Activated naive CD8-positive, alpha-beta T cell treated with anti-CD3 and anti-CD28 coated beads for 36 hours (primary cell): ENCODE data around the gene ARHGEF25. TPM values are rescaled to one million over a fixed set of nuclear protein-coding genes. Genes with fewer than 3 reads are reported as not detected.
"Not testable (repeated sequence)": the region's sequence is repeated elsewhere in the genome, so short reads cannot be mapped to it uniquely, and the experiment has no call there.

Source experiments
- DNase-seq: peaks from one replicate; pipeline ENCODE4 v3.0.0; 2021
- H3K27ac Mint-ChIP-seq: one replicate; pipeline ENCODE4 v1.8.0; 2022; ENCODE audit warnings: mild to moderate bottlenecking, moderate library complexity, mixed read lengths
- H3K27me3 Mint-ChIP-seq: one replicate; pipeline ENCODE4 v1.8.0; 2022; ENCODE audit warnings: mild to moderate bottlenecking, mixed read lengths
- H3K36me3 Mint-ChIP-seq: one replicate; pipeline ENCODE4 v1.8.0; 2021; ENCODE audit warnings: mild to moderate bottlenecking, mixed read lengths
- H3K4me1 Mint-ChIP-seq: one replicate; pipeline ENCODE4 v1.8.0; 2021; ENCODE audit warnings: mixed read lengths
- H3K4me3 Mint-ChIP-seq: one replicate; pipeline ENCODE4 v1.8.0; 2022; ENCODE audit warnings: mild to moderate bottlenecking, moderate library complexity, mixed read lengths
- H3K9me3 Mint-ChIP-seq: one replicate; pipeline ENCODE4 v1.8.0; 2022; ENCODE audit warnings: mixed read lengths
- total RNA-seq, 2 experiments: library from RNA; stranded (reverse); gene quantifications; one replicate each; pipeline ENCODE4 v1.2.3, GENCODE V29; 2021

ARHGEF25 gene
- total RNA-seq, 2 experiments from 2014 or later = 1.9 to 2.2 TPM

- DNase-seq = no peak
- Mint-ChIP-seq H3K27me3 (peaks cover 5% of the 10 kb centered on the region), H3K4me1 (peaks cover 4% of the 10 kb centered on the region), H3K27ac (no peak overlapping the region), H3K4me3 (no peak overlapping the region), H3K9me3 (no peaks in the 10 kb centered on the region), H3K36me3 (no peaks in the 10 kb centered on the region)
Measured at GRCh38 chr12:57580466-57580795, 30.8 kb upstream of the ARHGEF25 start.

DNA sequence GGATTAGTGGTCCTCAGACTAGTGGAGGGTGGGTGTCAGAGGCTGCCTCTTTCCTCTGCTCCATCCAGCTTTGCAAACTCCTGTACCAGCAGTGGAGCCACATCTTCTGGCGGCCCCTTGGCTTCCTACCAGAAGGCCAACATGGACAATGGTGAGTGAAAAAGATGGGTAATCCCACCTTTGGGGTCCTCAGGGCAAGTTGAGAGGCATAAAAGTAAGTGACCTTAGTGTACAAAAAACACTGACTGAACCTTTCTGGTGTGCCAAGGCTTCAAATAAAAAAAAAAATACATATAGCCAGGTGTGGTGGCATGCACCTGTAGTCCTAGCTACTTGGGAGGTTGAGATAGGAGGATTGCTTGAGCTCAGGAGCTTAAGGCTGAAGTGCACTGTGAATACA is 29.4 kb upstream of the ARHGEF25 start:
- Mint-ChIP-seq H3K4me3 (no peak overlapping the region), H3K36me3 (no peaks in the 10 kb centered on the region), H3K27me3 (peaks cover 5% of the 10 kb centered on the region), H3K9me3 (no peaks in the 10 kb centered on the region), H3K27ac (no peak overlapping the region), H3K4me1 (peaks cover 4% of the 10 kb centered on the region)
- DNase-seq = no peak

DNA sequence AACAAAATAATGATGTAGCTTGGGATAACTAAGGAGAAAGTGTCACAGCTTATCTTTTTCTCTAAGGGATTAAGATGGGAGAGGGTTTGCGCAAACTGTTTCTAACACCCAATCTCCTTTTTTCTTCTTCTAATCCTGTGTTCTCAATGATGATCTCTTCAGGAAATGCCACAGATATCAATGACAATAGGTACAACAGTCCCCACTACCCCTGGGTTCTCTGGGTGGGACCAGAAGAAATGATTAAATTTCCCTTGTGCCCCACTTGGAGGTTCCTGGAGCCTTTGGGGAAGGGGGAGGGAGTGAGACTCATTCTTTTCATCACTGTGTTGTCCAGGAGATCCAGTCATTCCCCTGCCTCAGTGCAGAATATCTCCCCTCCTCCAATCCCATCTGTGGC is 28.8 kb upstream of the ARHGEF25 start:
- H3K27ac Mint-ChIP-seq = no peak overlapping the region
- no peaks in the 10 kb centered on the region for H3K36me3 Mint-ChIP-seq

GRCh38 chr12:57583008-57583831 is 28.0 kb upstream of the ARHGEF25 start:
- no peak overlapping the region for H3K4me3 Mint-ChIP-seq
- peaks cover 5% of the 10 kb centered on the region for H3K27me3 Mint-ChIP-seq
- DNase-seq = peak; percentile 66
- peaks cover 4% of the 10 kb centered on the region for H3K4me1 Mint-ChIP-seq
- H3K9me3 Mint-ChIP-seq = no peaks in the 10 kb centered on the region
- no peak overlapping the region for H3K27ac Mint-ChIP-seq
- no peaks in the 10 kb centered on the region for H3K36me3 Mint-ChIP-seq

More for the DNA sequence above, 28.8 kb upstream of the ARHGEF25 start:
- peaks cover 5% of the 10 kb centered on the region for H3K27me3 Mint-ChIP-seq
- DNase-seq = no peak
- H3K4me3 Mint-ChIP-seq = no peak overlapping the region
- no peaks in the 10 kb centered on the region for H3K9me3 Mint-ChIP-seq
- peaks cover 4% of the 10 kb centered on the region for H3K4me1 Mint-ChIP-seq

DNA sequence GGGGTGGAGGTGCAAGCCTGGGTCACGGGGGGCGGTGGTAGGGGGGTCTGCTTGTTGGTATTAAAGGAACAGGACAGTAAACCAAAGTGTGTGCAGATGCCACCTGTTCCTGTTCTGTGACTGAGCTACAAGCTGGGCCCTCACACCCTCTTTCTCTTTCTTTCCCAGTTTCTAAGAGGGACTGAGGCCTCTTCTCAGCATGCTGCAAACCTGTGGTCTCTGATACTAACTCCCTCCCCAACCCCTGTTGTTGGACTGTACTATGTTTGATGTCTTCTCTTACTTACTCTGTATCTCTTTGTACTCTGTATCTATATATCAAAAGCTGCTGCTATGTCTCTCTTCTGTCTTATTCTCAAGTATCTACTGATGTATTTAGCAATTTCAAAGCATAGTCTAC is 27.2 kb upstream of the ARHGEF25 start:
- Mint-ChIP-seq H3K36me3 (no peaks in the 10 kb centered on the region), H3K27ac (no peak overlapping the region), H3K9me3 (no peaks in the 10 kb centered on the region), H3K27me3 (peaks cover 5% of the 10 kb centered on the region), H3K4me1 (peaks cover 4% of the 10 kb centered on the region), H3K4me3 (no peak overlapping the region)
- DNase-seq = no peak

GRCh38 chr12:57584690-57585089 is 26.5 kb upstream of the ARHGEF25 start:
- H3K27me3 Mint-ChIP-seq = peaks cover 5% of the 10 kb centered on the region
- peaks cover 4% of the 10 kb centered on the region for H3K4me1 Mint-ChIP-seq
- no peak for DNase-seq
- H3K27ac Mint-ChIP-seq = no peak overlapping the region
- H3K9me3 Mint-ChIP-seq = no peaks in the 10 kb centered on the region
- H3K36me3 Mint-ChIP-seq = no peaks in the 10 kb centered on the region
- no peak overlapping the region for H3K4me3 Mint-ChIP-seq

DNA sequence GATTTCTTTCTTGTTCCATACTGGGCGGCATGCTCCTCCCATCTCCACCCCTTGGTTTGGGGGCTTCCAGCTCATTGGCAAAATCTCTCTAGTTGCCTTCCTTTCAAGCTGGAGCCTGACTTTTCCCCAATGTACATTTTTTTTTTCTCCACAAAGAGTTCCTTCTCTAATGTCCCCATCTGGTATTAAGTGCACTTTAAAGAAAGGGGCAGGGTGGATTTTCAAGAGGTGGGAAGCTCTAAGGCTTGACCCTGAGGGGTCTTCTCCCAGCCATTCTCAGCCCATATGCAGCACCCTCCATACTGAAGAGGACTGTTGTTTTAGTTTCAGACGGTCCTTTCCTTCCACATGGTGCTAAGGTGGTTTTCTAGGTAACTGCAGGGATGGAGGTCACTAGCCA is 26.1 kb upstream of the ARHGEF25 start:
- no peak overlapping the region for H3K27ac Mint-ChIP-seq
- DNase-seq = no peak
- peaks cover 4% of the 10 kb centered on the region for H3K4me1 Mint-ChIP-seq
- H3K27me3 Mint-ChIP-seq = peaks cover 5% of the 10 kb centered on the region
- no peak overlapping the region for H3K4me3 Mint-ChIP-seq
- H3K9me3 Mint-ChIP-seq = no peaks in the 10 kb centered on the region
- H3K36me3 Mint-ChIP-seq = no peaks in the 10 kb centered on the region

DNA sequence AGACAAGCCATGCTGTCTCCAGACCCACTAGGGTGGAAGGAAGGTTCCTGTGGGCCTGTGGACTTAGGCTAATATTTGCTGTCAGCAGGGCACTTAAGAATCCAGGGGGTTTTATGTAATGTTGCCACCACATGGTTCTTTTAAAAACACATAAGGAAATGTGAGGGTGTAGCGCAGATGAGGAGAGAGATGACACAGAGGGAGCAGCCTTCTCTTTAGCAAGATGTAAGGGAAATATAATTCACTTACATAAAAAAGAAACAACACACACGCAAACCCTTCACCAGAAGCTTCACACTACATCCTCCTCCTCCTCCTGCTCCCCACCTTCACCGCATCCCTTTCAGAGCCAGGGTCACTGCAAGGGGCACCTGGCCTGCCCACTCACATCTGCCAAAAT is 25.1 kb upstream of the ARHGEF25 start:
- H3K36me3 Mint-ChIP-seq = no peaks in the 10 kb centered on the region
- no peaks in the 10 kb centered on the region for H3K9me3 Mint-ChIP-seq
- peaks cover 5% of the 10 kb centered on the region for H3K27me3 Mint-ChIP-seq
- H3K27ac Mint-ChIP-seq = no peak overlapping the region
- no peak for DNase-seq
- no peak overlapping the region for H3K4me3 Mint-ChIP-seq
- H3K4me1 Mint-ChIP-seq = peaks cover 9% of the 10 kb centered on the region

- Mint-ChIP-seq H3K36me3 (no peaks in the 10 kb centered on the region), H3K27ac (no peak overlapping the region), H3K9me3 (no peaks in the 10 kb centered on the region), H3K4me1 (peaks cover 11% of the 10 kb centered on the region), H3K27me3 (peaks cover 5% of the 10 kb centered on the region), H3K4me3 (no peak overlapping the region)
- DNase-seq = no peak
Measured at GRCh38 chr12:57586832-57587429, 24.3 kb upstream of the ARHGEF25 start.

DNA sequence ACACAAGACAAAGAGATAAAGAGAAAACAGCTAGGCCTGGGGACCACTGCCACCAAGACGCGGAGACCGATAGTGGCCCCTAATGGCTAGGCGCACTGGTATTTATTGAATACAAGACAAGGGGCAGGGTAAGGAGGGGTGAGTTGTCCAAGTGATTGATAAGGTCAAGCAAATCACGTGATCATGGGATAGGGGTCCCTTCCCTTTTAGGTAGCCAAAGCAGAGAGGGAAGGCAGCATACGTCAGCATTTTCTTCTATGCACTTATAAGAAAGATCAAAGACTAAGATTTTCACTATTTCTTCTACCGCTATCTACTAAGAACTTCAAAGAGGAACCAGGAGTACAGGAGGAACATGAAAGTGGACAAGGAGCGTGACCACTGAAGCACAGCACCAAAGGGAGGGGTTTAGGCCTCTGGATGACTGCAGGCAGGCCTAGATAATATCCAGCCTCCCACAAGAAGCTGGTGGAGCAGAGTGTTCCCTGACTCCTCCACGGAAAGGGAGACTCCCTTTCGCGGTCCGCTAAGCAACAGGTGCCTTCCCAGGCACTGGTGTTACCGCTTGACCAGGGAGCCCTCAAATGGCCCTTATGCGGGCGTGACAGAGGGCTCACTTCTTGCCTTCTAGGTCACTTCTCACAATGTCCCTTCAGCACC is 22.2 kb upstream of the ARHGEF25 start:
- not testable (repeated sequence) for H3K4me3 Mint-ChIP-seq, DNase-seq, H3K9me3 Mint-ChIP-seq, H3K27ac Mint-ChIP-seq, H3K36me3 Mint-ChIP-seq, H3K27me3 Mint-ChIP-seq
- H3K4me1 Mint-ChIP-seq = peaks cover 18% of the 10 kb centered on the region

DNA sequence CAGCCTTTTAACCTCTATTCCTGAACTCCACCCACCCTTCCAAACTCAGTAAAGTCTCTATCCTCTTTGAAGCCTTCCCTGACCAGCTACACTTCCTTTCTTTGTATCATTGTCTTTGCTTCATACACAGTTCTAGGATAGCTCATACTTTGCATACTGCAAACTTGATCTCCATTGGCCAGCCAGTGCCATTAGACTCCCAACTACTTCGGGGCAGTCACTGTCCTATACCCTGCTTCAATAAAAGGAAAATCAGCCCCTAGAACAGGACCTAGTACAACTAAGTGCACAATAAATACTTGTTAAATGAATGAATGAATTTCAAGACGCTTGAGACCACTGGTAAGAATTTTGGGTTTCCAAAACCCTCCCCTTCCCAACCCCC is 20.8 kb upstream of the ARHGEF25 start:
- H3K36me3 Mint-ChIP-seq = peaks cover 3% of the 10 kb centered on the region
- peaks cover 18% of the 10 kb centered on the region for H3K4me1 Mint-ChIP-seq
- no peak for DNase-seq
- H3K9me3 Mint-ChIP-seq = no peaks in the 10 kb centered on the region
- peak overlapping the region; percentile 73 for H3K27ac Mint-ChIP-seq
- H3K4me3 Mint-ChIP-seq = peak overlapping the region; percentile 85
- H3K27me3 Mint-ChIP-seq = no peaks in the 10 kb centered on the region

GRCh38 chr12:57590864-57591781 is 20.1 kb upstream of the ARHGEF25 start, which contains the start of gene PIP4K2C:
TSS of gene PIP4K2C (plus strand) at chr12:57591192. CDS start at chr12:57591290, 98 bp downstream.
- Mint-ChIP-seq H3K4me1 (peaks cover 18% of the 10 kb centered on the region), H3K27me3 (no peaks in the 10 kb centered on the region), H3K9me3 (no peaks in the 10 kb centered on the region), H3K27ac (peak within 1 kb of the TSS; percentile 73), H3K4me3 (peak within 1 kb of the TSS; percentile 85), H3K36me3 (peaks cover 3% of the 10 kb centered on the region)
- DNase-seq = peak; percentile 87

DNA sequence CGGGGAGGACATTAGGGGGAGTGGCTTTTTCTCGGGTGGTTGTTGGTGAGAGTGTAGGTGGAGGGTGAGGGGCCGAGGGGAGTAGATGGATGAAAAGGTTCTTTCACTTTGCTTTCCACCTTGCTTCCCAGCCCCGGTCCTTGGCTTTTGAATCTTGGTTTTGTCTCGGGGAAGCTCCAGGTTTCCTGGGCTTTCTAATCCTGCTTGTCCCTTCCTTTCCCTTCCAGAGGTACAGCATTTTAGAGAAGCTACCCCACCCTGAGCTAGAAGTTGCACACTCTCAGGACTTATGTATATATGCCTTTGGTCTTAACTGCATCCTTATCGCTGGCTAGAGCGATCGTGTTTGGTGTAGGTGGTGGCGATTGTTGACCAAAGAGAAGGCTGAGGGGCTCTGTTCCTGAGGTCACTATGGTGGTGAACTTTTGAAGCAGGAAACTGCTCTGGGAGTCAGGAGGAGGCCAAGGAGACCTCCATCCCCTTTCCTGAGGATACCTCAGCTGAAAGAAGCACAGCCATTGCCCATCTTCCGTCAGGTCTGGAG is 19.4 kb upstream of the ARHGEF25 start:
- Mint-ChIP-seq H3K36me3 (peaks cover 3% of the 10 kb centered on the region), H3K27ac (peak overlapping the region; percentile 49), H3K9me3 (no peaks in the 10 kb centered on the region)

GRCh38 chr12:57592551-57593165 is 18.6 kb upstream of the ARHGEF25 start:
- H3K4me1 Mint-ChIP-seq = peaks cover 18% of the 10 kb centered on the region
- H3K9me3 Mint-ChIP-seq = no peaks in the 10 kb centered on the region
- H3K27ac Mint-ChIP-seq = no peak overlapping the region
- H3K4me3 Mint-ChIP-seq = peak overlapping the region; percentile 85
- no peaks in the 10 kb centered on the region for H3K27me3 Mint-ChIP-seq
- H3K36me3 Mint-ChIP-seq = peaks cover 4% of the 10 kb centered on the region
- no peak for DNase-seq

More for the DNA sequence above, 19.4 kb upstream of the ARHGEF25 start:
- H3K4me3 Mint-ChIP-seq = peak overlapping the region; percentile 85
- no peaks in the 10 kb centered on the region for H3K27me3 Mint-ChIP-seq
- DNase-seq = no peak
- peaks cover 18% of the 10 kb centered on the region for H3K4me1 Mint-ChIP-seq
